Activated naive CD4-positive, alpha-beta T cell treated with Interleukin-2 at 50 U/mL for 16 hours (primary cell): ENCODE measurements around the gene BICC1.

Experiments
- DNase-seq: peaks from one replicate; pipeline ENCODE4 v3.0.0-alpha.2; 2020

The BICC1 gene

GRCh38 chr10:58608826-58609531 lies 96.3 kb downstream of the BICC1 start:
- no peak for DNase-seq

- DNase-seq = no peak
Measured at GRCh38 chr10:58609532-58610150, 97.0 kb downstream of the BICC1 start.

- DNase-seq = no peak
Measured at GRCh38 chr10:58615237-58615935, 102.7 kb downstream of the BICC1 start.

- no peak for DNase-seq
Measured at GRCh38 chr10:58618158-58618676, 105.5 kb downstream of the BICC1 start.

GRCh38 chr10:58621379-58622077 lies 108.9 kb downstream of the BICC1 start:
- DNase-seq = no peak

- no peak for DNase-seq
Measured at GRCh38 chr10:58622246-58622645, 109.6 kb downstream of the BICC1 start.

GRCh38 chr10:58625070-58625469 lies 112.4 kb downstream of the BICC1 start:
- no peak for DNase-seq

- no peak for DNase-seq
Measured at GRCh38 chr10:58627392-58627791, 114.7 kb downstream of the BICC1 start.

- DNase-seq = no peak
Measured at GRCh38 chr10:58631715-58632114, 119.0 kb downstream of the BICC1 start.

- no peak for DNase-seq
Measured at GRCh38 chr10:58632216-58632615, 119.5 kb downstream of the BICC1 start.

GRCh38 chr10:58637352-58637751 lies 124.7 kb downstream of the BICC1 start:
- DNase-seq = no peak

GRCh38 chr10:58638388-58638787 lies 125.7 kb downstream of the BICC1 start:
- DNase-seq = no peak

- no peak for DNase-seq
Measured at GRCh38 chr10:58641095-58641531, 128.4 kb downstream of the BICC1 start.

- DNase-seq = no peak
Measured at GRCh38 chr10:58641708-58642107, 129.0 kb downstream of the BICC1 start.

GRCh38 chr10:58642283-58642682 lies 129.6 kb downstream of the BICC1 start:
- DNase-seq = no peak

- DNase-seq = no peak
Measured at GRCh38 chr10:58642916-58643428, 130.3 kb downstream of the BICC1 start.

GRCh38 chr10:58644311-58644710 lies 131.6 kb downstream of the BICC1 start:
- no peak for DNase-seq

- DNase-seq = no peak
Measured at GRCh38 chr10:58645416-58646146, 132.9 kb downstream of the BICC1 start.

- DNase-seq = no peak
Measured at GRCh38 chr10:58647376-58648112, 134.9 kb downstream of the BICC1 start.

- no peak for DNase-seq
Measured at GRCh38 chr10:58648131-58648530, 135.5 kb downstream of the BICC1 start.

GRCh38 chr10:58651040-58651439 lies 138.4 kb downstream of the BICC1 start:
- no peak for DNase-seq

GRCh38 chr10:58651742-58652141 lies 139.1 kb downstream of the BICC1 start:
- DNase-seq = no peak
